Ectodermal cell (in vitro differentiated cells): ENCODE data around the gene MSI2.

Experiments used
- H3K27ac ChIP-seq: 2 replicates; pipeline ENCODE4 v1.7.0; 2013; ENCODE audit warnings: mild to moderate bottlenecking, low read depth, low read length; ENCODE audit not compliant: insufficient read depth, poor library complexity, severe bottlenecking
- H3K27me3 ChIP-seq: 2 replicates; pipeline ENCODE4 v1.7.0; 2013; ENCODE audit warnings: mild to moderate bottlenecking, low read length; ENCODE audit not compliant: insufficient read depth, control insufficient read depth, poor library complexity, severe bottlenecking
- H3K36me3 ChIP-seq: one replicate; pipeline ENCODE4 v1.7.0; 2013; ENCODE audit warnings: low read length; ENCODE audit not compliant: control insufficient read depth, insufficient read depth
- H3K4me1 ChIP-seq: one replicate; pipeline ENCODE4 v1.7.0; 2013; ENCODE audit warnings: low read length; ENCODE audit not compliant: control insufficient read depth, insufficient read depth
- H3K4me3 ChIP-seq: 2 replicates; pipeline ENCODE4 v1.7.0; 2013; ENCODE audit warnings: low read depth, low read length, control low read depth; ENCODE audit not compliant: insufficient read depth
- H3K9me3 ChIP-seq: 2 replicates; pipeline ENCODE4 v1.7.0; 2013; ENCODE audit warnings: mild to moderate bottlenecking, low read length, moderate library complexity; ENCODE audit not compliant: control insufficient read depth
- WGBS, 2 experiments: methylation state at CpG; one replicate each; pipeline ENCODE4 v1.1.7; 2013; ENCODE audit warnings: missing lambda C conversion rate in 2 of 2; 5-methylcytosine and 5-hydroxymethylcytosine counted together

The MSI2 gene

GRCh38 chr17:57326336-57326735, 70.0 kb downstream of the MSI2 start:
- no peak overlapping the region for H3K27ac ChIP-seq
- H3K9me3 ChIP-seq: no peaks in the 10 kb centered on the region
- no peaks in the 10 kb centered on the region for H3K36me3 ChIP-seq
- H3K4me1 ChIP-seq: peaks cover 7% of the 10 kb centered on the region
- H3K27me3 ChIP-seq: no peaks in the 10 kb centered on the region
- WGBS, 2 experiments: 93 to 100% methylated on average over 1 to 2 of the region's 2 CpGs
- H3K4me3 ChIP-seq: no peak overlapping the region

- Histone ChIP-seq H3K4me1 (peaks cover 7% of the 10 kb centered on the region), H3K27me3 (no peaks in the 10 kb centered on the region), H3K9me3 (no peaks in the 10 kb centered on the region), H3K27ac (no peak overlapping the region), H3K4me3 (no peak overlapping the region), H3K36me3 (no peaks in the 10 kb centered on the region)
- WGBS, 2 experiments: 96 to 97% methylated on average over 5 of the region's 5 CpGs
Measured at GRCh38 chr17:57326764-57327163, 70.4 kb downstream of the MSI2 start.

DNA sequence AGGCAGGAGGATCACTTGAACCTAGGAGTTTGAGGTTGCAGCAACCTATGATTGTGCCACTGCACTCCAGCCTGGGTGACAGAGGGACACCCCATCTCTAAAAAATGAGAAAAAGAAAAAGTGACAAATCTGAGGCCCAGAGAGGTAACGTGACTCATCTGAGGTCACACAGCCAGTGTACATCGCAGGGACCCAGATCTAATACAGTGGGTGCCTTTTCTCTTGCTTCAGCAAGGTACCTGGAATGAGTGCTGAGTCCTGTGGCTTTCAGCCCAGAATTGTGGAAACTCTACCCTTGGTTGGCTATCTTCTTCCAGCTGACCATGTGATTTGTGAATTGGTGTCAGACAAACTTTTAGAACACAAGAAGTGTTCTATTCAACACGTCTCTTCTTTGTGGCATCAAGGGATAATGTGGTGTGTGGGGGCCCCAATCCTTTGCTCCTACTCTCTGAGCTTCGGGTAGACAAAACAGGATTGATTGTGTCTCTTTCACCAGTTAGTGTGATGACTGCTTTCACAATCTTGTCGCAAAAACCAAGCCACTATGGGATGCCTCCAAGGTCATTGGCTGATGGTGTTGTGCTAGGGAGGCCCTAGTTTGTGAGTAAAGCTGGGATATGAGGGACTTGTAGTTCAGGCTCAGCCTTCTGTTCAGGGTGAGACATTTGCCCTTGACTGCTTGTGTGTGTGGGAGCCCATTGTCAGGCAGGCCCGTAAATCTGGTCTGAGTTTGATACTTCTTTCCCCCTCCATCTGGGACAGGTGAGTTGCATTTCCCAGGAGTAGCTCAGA, 71.0 kb downstream of the MSI2 start:
- no peak overlapping the region for H3K4me3 ChIP-seq
- no peaks in the 10 kb centered on the region for H3K9me3 ChIP-seq
- no peaks in the 10 kb centered on the region for H3K36me3 ChIP-seq
- H3K4me1 ChIP-seq: peaks cover 7% of the 10 kb centered on the region
- WGBS, 2 experiments: 93 to 96% methylated on average over 6 of the region's 6 CpGs
- H3K27ac ChIP-seq: no peak overlapping the region
- no peaks in the 10 kb centered on the region for H3K27me3 ChIP-seq

DNA sequence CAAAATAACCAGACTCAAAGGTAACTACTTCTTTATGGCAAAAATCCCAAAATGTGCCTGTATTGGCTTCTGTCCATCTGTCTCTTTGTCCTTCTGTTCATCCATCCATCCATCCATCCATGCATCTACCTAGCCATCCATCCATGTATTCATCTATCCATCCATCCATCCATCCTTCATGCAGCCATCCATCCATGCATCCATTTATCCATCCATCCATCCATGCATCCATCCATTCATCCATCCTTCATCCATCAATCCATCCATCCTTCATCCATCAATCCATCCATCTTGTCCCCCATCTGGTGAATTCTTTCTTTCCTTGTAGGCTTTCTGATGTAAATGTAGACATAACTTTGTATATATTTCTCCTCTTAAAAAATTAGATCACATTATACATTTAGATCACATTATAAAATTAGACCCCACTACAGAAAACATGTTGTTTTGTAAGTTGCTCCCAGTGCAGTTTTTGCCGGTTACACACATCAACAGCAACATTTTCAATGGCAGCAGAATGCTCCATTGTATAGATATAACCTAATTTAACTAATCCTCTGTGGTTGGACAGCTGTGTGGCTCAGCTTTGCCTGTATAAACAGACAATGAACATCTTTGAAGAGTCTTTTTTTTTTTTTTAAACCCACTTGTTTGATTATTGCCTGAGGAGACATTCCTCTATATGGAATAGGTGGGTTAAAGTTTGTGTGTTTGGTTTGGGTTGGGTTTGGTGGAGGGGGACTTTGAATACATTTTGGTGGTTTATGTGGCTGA, 72.0 kb downstream of the MSI2 start:
- Histone ChIP-seq H3K4me1 (peaks cover 5% of the 10 kb centered on the region), H3K36me3 (no peaks in the 10 kb centered on the region), H3K9me3 (no peaks in the 10 kb centered on the region), H3K27me3 (no peaks in the 10 kb centered on the region), H3K4me3 (no peak overlapping the region), H3K27ac (no peak overlapping the region)
- 96 to 100% methylated on average over 1 of the region's 1 CpG for WGBS, 2 experiments

GRCh38 chr17:57329380-57330214, 73.3 kb downstream of the MSI2 start:
- Histone ChIP-seq H3K9me3 (no peaks in the 10 kb centered on the region), H3K27ac (no peak overlapping the region), H3K27me3 (no peaks in the 10 kb centered on the region), H3K36me3 (no peaks in the 10 kb centered on the region), H3K4me1 (peaks cover 6% of the 10 kb centered on the region), H3K4me3 (no peak overlapping the region)
- WGBS, 2 experiments: 94 to 98% methylated on average over 8 to 9 of the region's 9 CpGs

DNA sequence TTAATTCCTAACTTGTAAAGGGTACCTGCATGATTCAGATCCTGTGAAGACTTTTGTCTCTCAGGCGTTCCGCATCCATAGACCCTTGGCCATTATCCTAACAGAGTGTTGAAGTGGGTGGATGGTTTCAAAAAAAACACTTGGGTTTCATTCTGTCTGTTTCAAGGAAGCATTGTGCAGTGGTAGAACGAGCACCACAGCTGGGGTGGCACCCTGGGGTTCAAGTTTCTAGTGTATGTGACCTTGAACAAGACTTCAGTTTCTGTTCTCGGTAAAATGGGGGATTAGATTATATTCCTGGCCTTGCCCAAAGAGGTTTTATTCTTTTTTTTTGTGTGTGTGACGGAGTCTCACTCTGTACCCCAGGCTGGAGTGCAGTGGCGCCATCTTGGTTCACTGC, 74.3 kb downstream of the MSI2 start:
- 86 to 91% methylated on average over 6 of the region's 6 CpGs for WGBS, 2 experiments
- H3K4me3 ChIP-seq: no peak overlapping the region
- H3K9me3 ChIP-seq: no peaks in the 10 kb centered on the region
- no peaks in the 10 kb centered on the region for H3K27me3 ChIP-seq
- H3K27ac ChIP-seq: no peak overlapping the region
- peaks cover 6% of the 10 kb centered on the region for H3K4me1 ChIP-seq
- H3K36me3 ChIP-seq: no peaks in the 10 kb centered on the region

DNA sequence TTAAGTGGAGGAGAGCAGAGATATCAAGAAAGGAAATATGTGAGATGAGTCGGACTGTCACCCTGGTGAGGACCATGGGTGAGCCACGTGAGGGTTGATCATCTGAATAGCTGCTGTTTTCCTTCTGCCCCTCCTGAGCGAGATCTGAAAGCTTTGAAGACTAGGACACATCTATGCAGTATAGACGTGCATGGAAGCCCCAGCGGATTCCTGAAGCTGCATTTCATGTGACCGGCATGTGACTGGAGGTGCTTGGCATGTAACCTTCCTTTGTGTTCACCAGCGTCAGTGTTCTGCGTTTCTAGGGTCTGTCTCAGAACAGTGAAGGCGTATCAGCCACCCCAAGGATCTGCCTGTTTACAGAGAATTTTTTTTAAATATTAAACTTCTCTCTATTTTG, 75.1 kb downstream of the MSI2 start:
- Histone ChIP-seq H3K4me3 (no peak overlapping the region), H3K27ac (no peak overlapping the region), H3K4me1 (peaks cover 6% of the 10 kb centered on the region), H3K36me3 (no peaks in the 10 kb centered on the region), H3K27me3 (no peaks in the 10 kb centered on the region), H3K9me3 (no peaks in the 10 kb centered on the region)
- WGBS, 2 experiments: 93 to 95% methylated on average over 9 of the region's 9 CpGs

DNA sequence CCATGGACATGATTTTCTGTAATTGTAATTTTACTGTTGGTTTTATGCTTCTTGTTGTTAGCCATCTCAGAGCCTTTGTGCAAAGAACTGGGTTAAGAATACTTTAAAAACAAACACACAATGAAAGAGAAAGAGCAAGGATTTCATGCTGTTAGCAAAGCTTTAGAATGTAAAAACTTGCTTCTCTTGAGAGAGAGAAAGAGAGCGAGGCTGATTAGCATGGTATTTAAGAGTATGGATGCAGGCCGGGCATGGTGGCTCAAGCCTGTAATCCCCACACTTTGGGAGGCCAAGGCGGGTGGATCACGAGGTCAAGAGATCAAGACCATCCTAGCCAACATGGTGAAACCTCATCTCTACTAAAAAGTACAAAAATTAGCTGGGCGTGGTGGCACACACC, 76.2 kb downstream of the MSI2 start:
- H3K9me3 ChIP-seq: no peaks in the 10 kb centered on the region
- peaks cover 8% of the 10 kb centered on the region for H3K4me1 ChIP-seq
- 34 to 51% methylated on average over 5 of the region's 5 CpGs for WGBS, 2 experiments
- H3K27ac ChIP-seq: no peak overlapping the region
- H3K36me3 ChIP-seq: no peaks in the 10 kb centered on the region
- H3K27me3 ChIP-seq: no peaks in the 10 kb centered on the region
- no peak overlapping the region for H3K4me3 ChIP-seq

- Histone ChIP-seq H3K4me3 (no peak overlapping the region), H3K27ac (no peak overlapping the region), H3K4me1 (peaks cover 32% of the 10 kb centered on the region), H3K36me3 (no peaks in the 10 kb centered on the region), H3K9me3 (no peaks in the 10 kb centered on the region), H3K27me3 (no peaks in the 10 kb centered on the region)
- WGBS, 2 experiments: 90% methylated on average over 7 of the region's 7 CpGs
Measured at GRCh38 chr17:57335195-57335792, 79.0 kb downstream of the MSI2 start.
